ENCODE data around the gene ATP1A4. TPM values are rescaled to one million over a fixed set of nuclear protein-coding genes. Genes with fewer than 3 reads are reported as not detected.

ATP1A4 gene
- total and polyA plus RNA-seq, 2 donors (not counting 1 experiment from before 2014, with no cell fraction given): not detected

GRCh38 chr1:160158031-160158430 is 6.6 kb downstream of the ATP1A4 start:
- H3K4me3 ChIP-seq (replicated peaks in 1 of 4; ENCODE audit: control extremely low read depth in 1 of 4, insufficient read depth in 1 of 4, low read depth in 3 of 4, low read length in 4 of 4): no peak overlapping the region
- H3K9ac ChIP-seq (ENCODE audit: insufficient read depth, low read length): no peak overlapping the region
- no peaks in the 10 kb centered on the region for H3K9me3 ChIP-seq (ENCODE audit: control insufficient read depth, insufficient read depth, low read depth, low read length)
- no peak for TF ChIP-seq EZH2 (IDR thresholded peaks at IDR 0.05; ENCODE audit: low read length, missing control alignments)
- TF ChIP-seq, protein P1, sequence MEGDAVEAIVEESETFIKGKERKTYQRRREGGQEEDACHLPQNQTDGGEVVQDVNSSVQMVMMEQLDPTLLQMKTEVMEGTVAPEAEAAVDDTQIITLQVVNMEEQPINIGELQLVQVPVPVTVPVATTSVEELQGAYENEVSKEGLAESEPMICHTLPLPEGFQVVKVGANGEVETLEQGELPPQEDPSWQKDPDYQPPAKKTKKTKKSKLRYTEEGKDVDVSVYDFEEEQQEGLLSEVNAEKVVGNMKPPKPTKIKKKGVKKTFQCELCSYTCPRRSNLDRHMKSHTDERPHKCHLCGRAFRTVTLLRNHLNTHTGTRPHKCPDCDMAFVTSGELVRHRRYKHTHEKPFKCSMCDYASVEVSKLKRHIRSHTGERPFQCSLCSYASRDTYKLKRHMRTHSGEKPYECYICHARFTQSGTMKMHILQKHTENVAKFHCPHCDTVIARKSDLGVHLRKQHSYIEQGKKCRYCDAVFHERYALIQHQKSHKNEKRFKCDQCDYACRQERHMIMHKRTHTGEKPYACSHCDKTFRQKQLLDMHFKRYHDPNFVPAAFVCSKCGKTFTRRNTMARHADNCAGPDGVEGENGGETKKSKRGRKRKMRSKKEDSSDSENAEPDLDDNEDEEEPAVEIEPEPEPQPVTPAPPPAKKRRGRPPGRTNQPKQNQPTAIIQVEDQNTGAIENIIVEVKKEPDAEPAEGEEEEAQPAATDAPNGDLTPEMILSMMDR (conservative IDR thresholded peaks at IDR 0.05 in 1 of 2, IDR thresholded peaks at IDR 0.05 in 1 of 2; ENCODE audit: low read depth in 1 of 2, low read length in 2 of 2): no peak
- H3K27me3 ChIP-seq (ENCODE audit: control insufficient read depth, insufficient read depth, low read length): peaks cover 10% of the 10 kb centered on the region
- no peak overlapping the region for H2AFZ ChIP-seq (ENCODE audit: low read length)
- H3K4me2 ChIP-seq (ENCODE audit: extremely low read depth, insufficient read depth, low read length): no peak overlapping the region
- DNase-seq (ENCODE audit: low read depth in 2 of 2): no peak
- H3K27ac ChIP-seq (ENCODE audit: insufficient read depth, low read length): no peak overlapping the region
- H4K20me1 ChIP-seq (ENCODE audit: control insufficient read depth, extremely low read depth, insufficient read depth, low read length): no peaks in the 10 kb centered on the region
- H3K36me3 ChIP-seq (ENCODE audit: control insufficient read depth, insufficient read depth, low read length): no peaks in the 10 kb centered on the region
- H3K4me1 ChIP-seq (ENCODE audit: control insufficient read depth, extremely low read depth, insufficient read depth, low read length): no peaks in the 10 kb centered on the region
- H3K79me2 ChIP-seq (ENCODE audit: control insufficient read depth, insufficient read depth, low read length): no peaks in the 10 kb centered on the region

DNA sequence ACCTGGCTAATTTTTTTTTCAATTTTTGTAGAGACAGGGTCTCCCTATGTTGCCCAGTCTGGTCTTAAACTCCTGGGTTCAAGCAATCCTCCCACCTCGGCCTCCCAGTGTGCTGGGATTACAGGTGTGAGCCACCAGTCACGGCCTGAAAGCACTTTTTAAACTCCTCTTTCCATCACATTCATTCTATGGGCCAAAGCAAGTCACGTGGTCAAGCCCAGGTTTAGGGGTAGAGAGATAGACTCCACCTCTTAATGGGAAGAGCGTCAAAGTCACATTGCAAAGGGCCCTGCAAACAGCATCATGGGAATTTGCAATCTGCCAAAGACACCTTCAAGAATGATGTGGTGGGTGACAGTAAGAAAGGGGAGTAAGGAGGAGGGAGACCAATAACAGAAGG is 7.1 kb downstream of the ATP1A4 start:
- Histone ChIP-seq H3K4me3 (replicated peaks in 1 of 4; ENCODE audit: control extremely low read depth in 1 of 4, insufficient read depth in 1 of 4, low read depth in 3 of 4, low read length in 4 of 4) (no peak overlapping the region), H4K20me1 (ENCODE audit: control insufficient read depth, extremely low read depth, insufficient read depth, low read length) (no peaks in the 10 kb centered on the region), H3K27ac (ENCODE audit: insufficient read depth, low read length) (no peak overlapping the region), H3K79me2 (ENCODE audit: control insufficient read depth, insufficient read depth, low read length) (no peaks in the 10 kb centered on the region), H3K9me3 (ENCODE audit: control insufficient read depth, insufficient read depth, low read depth, low read length) (no peaks in the 10 kb centered on the region), H3K9ac (ENCODE audit: insufficient read depth, low read length) (no peak overlapping the region), H3K4me1 (ENCODE audit: control insufficient read depth, extremely low read depth, insufficient read depth, low read length) (no peaks in the 10 kb centered on the region), H3K27me3 (ENCODE audit: control insufficient read depth, insufficient read depth, low read length) (peaks cover 10% of the 10 kb centered on the region), H3K4me2 (ENCODE audit: extremely low read depth, insufficient read depth, low read length) (no peak overlapping the region), H2AFZ (ENCODE audit: low read length) (no peak overlapping the region), H3K36me3 (ENCODE audit: control insufficient read depth, insufficient read depth, low read length) (no peaks in the 10 kb centered on the region)
- DNase-seq (ENCODE audit: low read depth in 2 of 2): no peak
- TF ChIP-seq EZH2 (IDR thresholded peaks at IDR 0.05; ENCODE audit: low read length, missing control alignments): no peak
- TF ChIP-seq, protein P1 (conservative IDR thresholded peaks at IDR 0.05 in 1 of 2, IDR thresholded peaks at IDR 0.05 in 1 of 2; ENCODE audit: low read depth in 1 of 2, low read length in 2 of 2): no peak

- TF ChIP-seq, protein P1 (conservative IDR thresholded peaks at IDR 0.05 in 1 of 2, IDR thresholded peaks at IDR 0.05 in 1 of 2; ENCODE audit: low read depth in 1 of 2, low read length in 2 of 2): no peak
- no peak for TF ChIP-seq EZH2 (IDR thresholded peaks at IDR 0.05; ENCODE audit: low read length, missing control alignments)
- Histone ChIP-seq H3K4me2 (ENCODE audit: extremely low read depth, insufficient read depth, low read length) (no peak overlapping the region), H3K27me3 (ENCODE audit: control insufficient read depth, insufficient read depth, low read length) (peaks cover 10% of the 10 kb centered on the region), H4K20me1 (ENCODE audit: control insufficient read depth, extremely low read depth, insufficient read depth, low read length) (no peaks in the 10 kb centered on the region), H3K4me1 (ENCODE audit: control insufficient read depth, extremely low read depth, insufficient read depth, low read length) (no peaks in the 10 kb centered on the region), H3K27ac (ENCODE audit: insufficient read depth, low read length) (no peak overlapping the region), H3K9ac (ENCODE audit: insufficient read depth, low read length) (no peak overlapping the region), H3K36me3 (ENCODE audit: control insufficient read depth, insufficient read depth, low read length) (no peaks in the 10 kb centered on the region), H3K79me2 (ENCODE audit: control insufficient read depth, insufficient read depth, low read length) (no peaks in the 10 kb centered on the region), H2AFZ (ENCODE audit: low read length) (no peak overlapping the region), H3K9me3 (ENCODE audit: control insufficient read depth, insufficient read depth, low read depth, low read length) (no peaks in the 10 kb centered on the region), H3K4me3 (replicated peaks in 1 of 4; ENCODE audit: control extremely low read depth in 1 of 4, insufficient read depth in 1 of 4, low read depth in 3 of 4, low read length in 4 of 4) (no peak overlapping the region)
- no peak for DNase-seq (ENCODE audit: low read depth in 2 of 2)
These were observed 8.4 kb downstream of the ATP1A4 start for GRCh38 chr1:160159846-160160245.

Measured in fibroblast of lung (primary cell).